MCF 10A (cell line): ENCODE measurements around the gene CYP11A1. TPM values are rescaled to one million over a fixed set of nuclear protein-coding genes. Genes with fewer than 3 reads are reported as not detected.

Experiments
- BruUV-seq: library from RNA; stranded (reverse); fragments of 400-500 nt; replicated peaks from 2 replicates; lab custom pipeline; 2021; lab: Mats Ljungman, UMichigan
- CTCF ChIA-PET: fragments of 300-600 bp; sonication (Branson Sonifier 250); formaldehyde crosslinking; extraction: SDS; loops from one replicate; lab custom pipeline; 2021; ENCODE audit warnings: antibody characterized with exemption, inconsistent platforms; lab: Yijun Ruan, JAX
- POLR2A ChIA-PET: fragments of 300-600, 350-650 bp; sonication (Branson Sonifier 250); formaldehyde crosslinking; extraction: SDS; loops from one replicate; lab custom pipeline; 2020; ENCODE audit warnings: antibody characterized with exemption, inconsistent platforms; lab: Yijun Ruan, JAX
- DNase-seq: peaks from one replicate; pipeline ENCODE4 v3.0.0-alpha.2; 2018; ENCODE audit not compliant: unreplicated experiment
- H3K27ac Mint-ChIP-seq: one replicate; pipeline ENCODE4 v1.8.0; 2022; ENCODE audit warnings: mild to moderate bottlenecking, low read depth, mixed read lengths; ENCODE audit not compliant: unreplicated experiment
- H3K27me3 Mint-ChIP-seq: one replicate; pipeline ENCODE4 v1.8.0; 2022; ENCODE audit warnings: mixed read lengths; ENCODE audit not compliant: insufficient read depth, unreplicated experiment
- H3K36me3 Mint-ChIP-seq: one replicate; pipeline ENCODE4 v1.8.0; 2022; ENCODE audit warnings: mild to moderate bottlenecking, moderate library complexity, mixed read lengths; ENCODE audit not compliant: insufficient read depth, unreplicated experiment
- H3K4me1 Mint-ChIP-seq: one replicate; pipeline ENCODE4 v1.8.0; 2022; ENCODE audit warnings: mixed read lengths; ENCODE audit not compliant: insufficient read depth, unreplicated experiment
- H3K4me3 Mint-ChIP-seq: one replicate; pipeline ENCODE4 v1.8.0; 2022; ENCODE audit warnings: mild to moderate bottlenecking, moderate library complexity, mixed read lengths; ENCODE audit not compliant: unreplicated experiment
- H3K9me3 Mint-ChIP-seq: one replicate; pipeline ENCODE4 v1.8.0; 2022; ENCODE audit warnings: mixed read lengths; ENCODE audit not compliant: unreplicated experiment
- CTCF ChIP-seq: fragments of 200-600 bp; IDR thresholded peaks from one replicate; pipeline ENCODE4 v1.8.0; 2022; ENCODE audit warnings: antibody characterized with exemption, mild to moderate bottlenecking; ENCODE audit not compliant: unreplicated experiment
- intact Hi-C: fragments of 100-400 bp; cut with micrococcal nuclease; formaldehyde crosslinking; loops from 2 replicates; pipeline ENCODE4 v1.14.1; 2022
- total RNA-seq: library from RNA; stranded (reverse); gene quantifications from 2 replicates; pipeline ENCODE4 v1.2.3, GENCODE V29; 2022

Gene CYP11A1
- total RNA-seq, 1 experiment from 2014 or later, result not detected

- Mint-ChIP-seq H3K27ac (no peak overlapping the region), H3K9me3 (no peaks in the 10 kb centered on the region), H3K4me1 (no peaks in the 10 kb centered on the region), H3K27me3 (peaks cover 37% of the 10 kb centered on the region), H3K36me3 (no peaks in the 10 kb centered on the region), H3K4me3 (peak overlapping the region; percentile 78)
- POLR2A ChIA-PET, result interaction anchor here (1.9 kb wide), 1 partner anchor 66 kb away, joined by 6 read pairs; no protein-coding TSS in a partner anchor
- intact Hi-C loops, result loop anchor here (1.0 to 10.0 kb wide), 3 partner anchors 259 to 582 kb away; partner anchors contain the start of gene RPP25
- no TSS peak for BruUV-seq
- CTCF ChIA-PET, result interaction anchor here (0.6 to 2.9 kb wide), 20 partner anchors 11 to 584 kb away, joined by 3 to 20 read pairs (median 4); no protein-coding TSS in a partner anchor
- DNase-seq, result no peak
- no peak for TF ChIP-seq CTCF
Measured at GRCh38 chr15:74373056-74373650, 5.7 kb upstream of the CYP11A1 start.

GRCh38 chr15:74370471-74370870 lies 3.0 kb upstream of the CYP11A1 start:
- Mint-ChIP-seq H3K27ac (no peak overlapping the region), H3K36me3 (no peaks in the 10 kb centered on the region), H3K4me1 (no peaks in the 10 kb centered on the region), H3K4me3 (no peak overlapping the region), H3K27me3 (peaks cover 37% of the 10 kb centered on the region), H3K9me3 (no peaks in the 10 kb centered on the region)
- TF ChIP-seq CTCF, result no peak
- POLR2A ChIA-PET, result no interaction called here
- no TSS peak for BruUV-seq
- intact Hi-C loops, result loop anchor here (5.0 to 10.0 kb wide), 2 partner anchors 397 to 584 kb away; partner anchors contain the start of gene RPP25
- DNase-seq, result no peak
- CTCF ChIA-PET, result interaction anchor here (1.1 kb wide), 1 partner anchor 17 kb away, joined by 3 read pairs; no protein-coding TSS in a partner anchor

GRCh38 chr15:74369756-74370155 lies 2.3 kb upstream of the CYP11A1 start:
- intact Hi-C loops, result loop anchor here (5.0 to 10.0 kb wide), 2 partner anchors 398 to 585 kb away; partner anchors contain the start of gene RPP25

More at GRCh38 chr15:74369756-74370155, 2.3 kb upstream of the CYP11A1 start:
- Mint-ChIP-seq H3K4me3 (no peak overlapping the region), H3K4me1 (no peaks in the 10 kb centered on the region), H3K36me3 (no peaks in the 10 kb centered on the region), H3K9me3 (no peaks in the 10 kb centered on the region), H3K27me3 (peaks cover 37% of the 10 kb centered on the region), H3K27ac (no peak overlapping the region)
- no peak for DNase-seq
- ChIA-PET POLR2A (no interaction called here), CTCF (interaction anchor here (1.1 kb wide), 1 partner anchor 16 kb away, joined by 3 read pairs; no protein-coding TSS in a partner anchor)
- no peak for TF ChIP-seq CTCF
- BruUV-seq, result no TSS peak
